ENCODE data around the gene ZNF507. TPM values are rescaled to one million over a fixed set of nuclear protein-coding genes. Genes with fewer than 3 reads are reported as not detected.

The ZNF507 gene
- total and polyA plus RNA-seq, 2 of the 8 experiments (the other 6 are each of a cell fraction or from before 2014, with no cell fraction given) = 8.6 to 28.8 TPM

GRCh38 chr19:32364040-32364439 lies 18.6 kb downstream of the ZNF507 start:
- no peak overlapping the region for H3K27ac ChIP-seq (ENCODE audit: low read depth, low read length)
- H2BK12ac ChIP-seq (ENCODE audit: low read depth, low read length) = no peak overlapping the region
- H3K14ac ChIP-seq (ENCODE audit: insufficient read length) = no peak overlapping the region
- no peak overlapping the region for H4K5ac ChIP-seq (ENCODE audit: insufficient read length, low read depth, low read length)
- 90% methylated on average over 1 of the region's 1 CpG; no CpG with 5 or more reads in 1 of the 2 experiments for WGBS, 2 experiments (ENCODE audit: extremely low coverage in 1 of 2, insufficient coverage in 1 of 2, insufficient read length in 1 of 2, insufficient replicate concordance in 2 of 2, low coverage in 1 of 2, low lambda C conversion rate in 2 of 2, missing lambda C conversion rate in 1 of 2)
- no peak overlapping the region for H2BK15ac ChIP-seq (ENCODE audit: low read length)
- no peak overlapping the region for H2BK120ac ChIP-seq (replicated peaks; ENCODE audit: low read depth, low read length)
- H2BK20ac ChIP-seq (ENCODE audit: low read length) = no peak overlapping the region
- no peak overlapping the region for H3K56ac ChIP-seq (replicated peaks; ENCODE audit: insufficient read length, low read depth, low read length)
- H3K27me3 ChIP-seq (replicated peaks in 1 of 4; ENCODE audit: control insufficient read depth in 3 of 4, extremely low read depth in 1 of 4, insufficient read depth in 3 of 4, low read length in 3 of 4) = no peaks in the 10 kb centered on the region
- peaks cover 6 to 40% of the 10 kb centered on the region in 2 experiments; a peak in 3 of 4 replicates for H3K79me2 ChIP-seq (ENCODE audit: control insufficient read depth in 1 of 2, insufficient read depth in 2 of 2, low read length in 2 of 2)
- H3K36me3 ChIP-seq (ENCODE audit: control insufficient read depth in 2 of 4, insufficient read depth in 4 of 4, low read length in 3 of 4) = peaks cover 9 to 38% (median 24%) of the 10 kb centered on the region in 4 experiments
- no peaks in the 10 kb centered on the region; the same call in 1 of the 2 replicates for H3K23me2 ChIP-seq (ENCODE audit: low read depth, low read length)
- H3K9ac ChIP-seq (replicated peaks in 1 of 4; ENCODE audit: extremely low read depth in 1 of 4, low read depth in 3 of 4, low read length in 3 of 4) = no peak overlapping the region
- no peak overlapping the region for H3K18ac ChIP-seq (ENCODE audit: extremely low read depth, low read length)
- H4K8ac ChIP-seq (ENCODE audit: extremely low read depth, insufficient read depth, low read length) = no peak overlapping the region
- H2AK5ac ChIP-seq (ENCODE audit: low read depth, low read length) = no peak overlapping the region
- H3K9me3 ChIP-seq (ENCODE audit: insufficient read depth in 2 of 2, low read depth in 1 of 2, low read length in 1 of 2) = no peaks in the 10 kb centered on the region
- H3K4ac ChIP-seq (replicated peaks; ENCODE audit: insufficient read length, low read depth, low read length) = no peak overlapping the region
- POLR2A ChIA-PET (ENCODE audit: partially characterized antibody) = interaction anchor here (1.1 kb wide), 1 partner anchor 20 kb away, joined by 3 read pairs; no protein-coding TSS in a partner anchor
- no peak overlapping the region for H2BK5ac ChIP-seq (ENCODE audit: low read depth, low read length)
- H4K20me1 ChIP-seq (replicated peaks in 1 of 2; ENCODE audit: control insufficient read depth in 1 of 2, insufficient read depth in 2 of 2, low read length in 2 of 2) = peaks cover 4 to 8% of the 10 kb centered on the region in 2 experiments
- no peak overlapping the region for H4K91ac ChIP-seq (replicated peaks; ENCODE audit: insufficient read length, low read length)
- no peak overlapping the region for H3K4me2 ChIP-seq (ENCODE audit: insufficient read depth in 1 of 2, low read depth in 2 of 2, low read length in 2 of 2)
- H3K79me1 ChIP-seq (ENCODE audit: low read depth, low read length) = no peaks in the 10 kb centered on the region; the same call in 1 of the 2 replicates
- no peak for DNase-seq (ENCODE audit: low read depth in 1 of 2, low spot score in 2 of 2)
- no peaks in the 10 kb centered on the region for H3K4me1 ChIP-seq (replicated peaks in 1 of 4; ENCODE audit: control insufficient read depth in 3 of 4, insufficient read depth in 4 of 4, low read length in 3 of 4)
- no peak for FAIRE-seq
- no peak overlapping the region for H2AFZ ChIP-seq (ENCODE audit: low read length)
- H3K4me3 ChIP-seq (ENCODE audit: extremely low read depth in 1 of 4, insufficient read depth in 2 of 4, low read depth in 3 of 4, low read length in 4 of 4) = no peak overlapping the region
- CTCF ChIA-PET (ENCODE audit: partially characterized antibody) = interaction anchor here (0.9 to 1.0 kb wide), 2 partner anchors 8 to 45 kb away, joined by 3 read pairs; no protein-coding TSS in a partner anchor
- H3K23ac ChIP-seq (ENCODE audit: insufficient read length) = no peak overlapping the region
- TF ChIP-seq TBP (IDR thresholded peaks at IDR 0.05; ENCODE audit: low read depth, low read length) (no peak), EGR1 (IDR thresholded peaks at IDR 0.05; ENCODE audit: borderline replicate concordance, low read depth, low read length) (no peak), BACH1 (IDR thresholded peaks at IDR 0.05; ENCODE audit: low read length) (no peak), SRF (IDR thresholded peaks at IDR 0.05; ENCODE audit: low read depth, low read length) (no peak), SIN3A (conservative IDR thresholded peaks at IDR 0.05 in 1 of 2, IDR thresholded peaks at IDR 0.05 in 1 of 2; ENCODE audit: low read depth in 1 of 2, low read length in 2 of 2) (no peak), SUZ12 (IDR thresholded peaks at IDR 0.05; ENCODE audit: low read length) (no peak), MAFK (IDR thresholded peaks at IDR 0.05; ENCODE audit: low read depth, low read length) (no peak), SP1 (IDR thresholded peaks at IDR 0.05; ENCODE audit: low read depth, low read length) (no peak), RNF2 (IDR thresholded peaks at IDR 0.05; ENCODE audit: borderline replicate concordance, low read depth, low read length, missing control alignments, poor library complexity, severe bottlenecking) (no peak), JUND (IDR thresholded peaks at IDR 0.05; ENCODE audit: low read length) (no peak), NANOG (IDR thresholded peaks at IDR 0.05; ENCODE audit: insufficient read depth, low read depth, low read length, poor library complexity, severe bottlenecking) (no peak), RAD21 (IDR thresholded peaks at IDR 0.05 in 1 of 2, conservative IDR thresholded peaks at IDR 0.05 in 1 of 2; ENCODE audit: low read depth in 2 of 2, low read length in 2 of 2) (no peak), SIRT6 (IDR thresholded peaks at IDR 0.05; ENCODE audit: low read length) (no peak), POLR2A (IDR thresholded peaks at IDR 0.05; ENCODE audit: control extremely low read depth in 1 of 2, low read depth in 2 of 2, low read length in 2 of 2) (no peak)
